ENCODE results near the gene PCDH9. TPM values are rescaled to one million over a fixed set of nuclear protein-coding genes. Genes with fewer than 3 reads are reported as not detected.

Gene PCDH9
- total RNA-seq, 1 donor from 2014 or later = 3.7 TPM

GRCh38 chr13:66537417-66537816, 692.7 kb downstream of the PCDH9 start:
- Histone ChIP-seq H3K27ac (no peak overlapping the region), H3K4me3 (no peak overlapping the region), H3K4me1 (no peaks in the 10 kb centered on the region), H3K9me3 (no peaks in the 10 kb centered on the region), H3K36me3 (no peaks in the 10 kb centered on the region), H3K27me3 (no peaks in the 10 kb centered on the region)
- no peak for TF ChIP-seq POLR2AphosphoS5 (IDR thresholded peaks at IDR 0.05; ENCODE audit: insufficient read depth in 1 of 2, low read depth in 1 of 2)
- no peak for TF ChIP-seq POLR2A (IDR thresholded peaks at IDR 0.05)
- no peak for TF ChIP-seq CTCF (IDR thresholded peaks at IDR 0.05)
- intact Hi-C loops (cut with DNase I) = no loop called here
- no peak for DNase-seq (ENCODE audit: extremely low spot score in 2 of 2)

GRCh38 chr13:66536746-66537145, 693.4 kb downstream of the PCDH9 start:
- Histone ChIP-seq H3K27ac (no peak overlapping the region), H3K36me3 (no peaks in the 10 kb centered on the region), H3K9me3 (no peaks in the 10 kb centered on the region), H3K27me3 (no peaks in the 10 kb centered on the region), H3K4me3 (no peak overlapping the region), H3K4me1 (no peaks in the 10 kb centered on the region)
- intact Hi-C loops (cut with DNase I) = no loop called here
- no peak for DNase-seq (ENCODE audit: extremely low spot score in 2 of 2)
- TF ChIP-seq POLR2A (IDR thresholded peaks at IDR 0.05) (no peak), POLR2AphosphoS5 (IDR thresholded peaks at IDR 0.05; ENCODE audit: insufficient read depth in 1 of 2, low read depth in 1 of 2) (no peak), CTCF (IDR thresholded peaks at IDR 0.05) (no peak)

- Histone ChIP-seq H3K9me3 (no peaks in the 10 kb centered on the region), H3K4me1 (no peaks in the 10 kb centered on the region), H3K27ac (no peak overlapping the region), H3K27me3 (no peaks in the 10 kb centered on the region), H3K36me3 (no peaks in the 10 kb centered on the region), H3K4me3 (no peak overlapping the region)
- TF ChIP-seq CTCF (IDR thresholded peaks at IDR 0.05) (no peak), POLR2A (IDR thresholded peaks at IDR 0.05) (no peak), POLR2AphosphoS5 (IDR thresholded peaks at IDR 0.05; ENCODE audit: insufficient read depth in 1 of 2, low read depth in 1 of 2) (no peak)
- intact Hi-C loops (cut with DNase I) = no loop called here
- DNase-seq (ENCODE audit: extremely low spot score in 2 of 2) = no peak
These were observed 695.6 kb downstream of the PCDH9 start for GRCh38 chr13:66534561-66534960.

- Histone ChIP-seq H3K4me3 (no peak overlapping the region), H3K36me3 (no peaks in the 10 kb centered on the region), H3K9me3 (no peaks in the 10 kb centered on the region), H3K27me3 (no peaks in the 10 kb centered on the region), H3K27ac (no peak overlapping the region), H3K4me1 (no peaks in the 10 kb centered on the region)
- intact Hi-C loops (cut with DNase I) = no loop called here
- no peak for DNase-seq (ENCODE audit: extremely low spot score in 2 of 2)
- TF ChIP-seq CTCF (IDR thresholded peaks at IDR 0.05) (no peak), POLR2AphosphoS5 (IDR thresholded peaks at IDR 0.05; ENCODE audit: insufficient read depth in 1 of 2, low read depth in 1 of 2) (no peak), POLR2A (IDR thresholded peaks at IDR 0.05) (no peak)
These were observed 697.3 kb downstream of the PCDH9 start for GRCh38 chr13:66532845-66533244.

- H3K4me1 ChIP-seq = no peaks in the 10 kb centered on the region
- H3K27me3 ChIP-seq = no peaks in the 10 kb centered on the region
- no peak for DNase-seq (ENCODE audit: extremely low spot score in 2 of 2)
- no peak overlapping the region for H3K27ac ChIP-seq
- no peak overlapping the region for H3K4me3 ChIP-seq
- no peaks in the 10 kb centered on the region for H3K36me3 ChIP-seq
- no peaks in the 10 kb centered on the region for H3K9me3 ChIP-seq
- no peak for TF ChIP-seq POLR2AphosphoS5 (IDR thresholded peaks at IDR 0.05; ENCODE audit: insufficient read depth in 1 of 2, low read depth in 1 of 2)
- no peak for TF ChIP-seq CTCF (IDR thresholded peaks at IDR 0.05)
- TF ChIP-seq POLR2A (IDR thresholded peaks at IDR 0.05) = no peak
- intact Hi-C loops (cut with DNase I) = no loop called here
These were observed 698.0 kb downstream of the PCDH9 start for GRCh38 chr13:66532146-66532545.
